Measurements from ENCODE around the gene SYTL1. TPM values are rescaled to one million over a fixed set of nuclear protein-coding genes. Genes with fewer than 3 reads are reported as not detected.

The SYTL1 gene
- total RNA-seq, 1 experiment from 2014 or later: 75.9 TPM

GRCh38 chr1:27302612-27303011 lies 39.2 kb upstream of the SYTL1 start:
- H3K27me3 ChIP-seq (ENCODE audit: insufficient read depth, low read length): no peaks in the 10 kb centered on the region
- intact Hi-C loops (cut with micrococcal nuclease): no loop called here
- H4K20me1 ChIP-seq (ENCODE audit: insufficient read depth): no peaks in the 10 kb centered on the region
- no peak overlapping the region for H2AFZ ChIP-seq (ENCODE audit: low read depth, low read length, poor library complexity, severe bottlenecking)
- DNase-seq (ENCODE audit: low read depth, low spot score) (no peak), ATAC-seq (no peak)
- peaks cover 6 to 19% of the 10 kb centered on the region in 2 experiments; a peak in 3 of 4 replicates for H3K4me1 ChIP-seq (ENCODE audit: control insufficient read depth in 1 of 2, insufficient read depth in 2 of 2, low read length in 2 of 2)
- no peak overlapping the region for H3K4me3 ChIP-seq (replicated peaks in 1 of 2; ENCODE audit: low read depth in 1 of 2, low read length in 2 of 2)
- H3K9me2 ChIP-seq (ENCODE audit: insufficient read depth): no peaks in the 10 kb centered on the region
- POLR2A ChIA-PET: no interaction called here
- no peak overlapping the region for H3K27ac ChIP-seq (ENCODE audit: low read depth, low read length)
- no peaks in the 10 kb centered on the region for H3K36me3 ChIP-seq (ENCODE audit: control insufficient read depth in 1 of 2, insufficient read depth in 2 of 2, low read length in 2 of 2)
- BruUV-seq (replicated peaks): no TSS peak
- H3K79me2 ChIP-seq (ENCODE audit: insufficient read depth, low read length): no peaks in the 10 kb centered on the region
- RAD21 ChIA-PET (ENCODE audit: low non-redundant PET in 1 of 2, low total read pairs in 2 of 2, uncharacterized antibody in 2 of 2, unreplicated experiment in 2 of 2): interaction anchor here (0.6 to 2.0 kb wide), 3 partner anchors 82 to 197 kb away, joined by 3 to 5 read pairs (median 3); no protein-coding TSS in a partner anchor
- H3K9me3 ChIP-seq (ENCODE audit: control insufficient read depth in 1 of 2, insufficient read depth in 1 of 2, low read depth in 1 of 2, low read length in 2 of 2): no peaks in the 10 kb centered on the region
- no peak for TF ChIP-seq EGR1 (IDR thresholded peaks at IDR 0.05; ENCODE audit: low read depth)
- no peak for TF ChIP-seq POLR2AphosphoS5 (IDR thresholded peaks at IDR 0.05; ENCODE audit: low read depth, low read length)
- TF ChIP-seq REST (IDR thresholded peaks at IDR 0.05; ENCODE audit: low read depth): no peak
- TF ChIP-seq YY1 (IDR thresholded peaks at IDR 0.05; ENCODE audit: extremely low read depth, insufficient replicate concordance, low read depth, low read length): no peak
- TF ChIP-seq ATF3 (IDR thresholded peaks at IDR 0.05): no peak
- no peak for TF ChIP-seq CTCF (IDR thresholded peaks at IDR 0.05 in 2 of 3, conservative IDR thresholded peaks at IDR 0.05 in 1 of 3; ENCODE audit: borderline replicate concordance in 1 of 3, insufficient read depth in 1 of 3, low read depth in 2 of 3, low read length in 2 of 3)
- no peak for TF ChIP-seq RAD21 (IDR thresholded peaks at IDR 0.05; ENCODE audit: low read depth)
- no peak for TF ChIP-seq JUND (IDR thresholded peaks at IDR 0.05)
- no peak for TF ChIP-seq CBX3 (IDR thresholded peaks at IDR 0.05; ENCODE audit: low read depth)
- no peak for TF ChIP-seq TCF7L2 (IDR thresholded peaks at IDR 0.05; ENCODE audit: borderline replicate concordance, extremely low read depth, insufficient read depth, insufficient read length)
- no peak for TF ChIP-seq ZNF274 (IDR thresholded peaks at IDR 0.05; ENCODE audit: low read depth, low read length)
- H3K9ac ChIP-seq (ENCODE audit: low read length): no peak overlapping the region
- no peak overlapping the region for H3K4me2 ChIP-seq (ENCODE audit: low read length)
- CTCF ChIA-PET: interaction anchor here (0.8 to 6.5 kb wide), 9 partner anchors 10 to 304 kb away, joined by 3 to 65 read pairs (median 7); partner anchors contain the start of gene MAP3K6
